ENCODE measurements around the gene POGZ. TPM values are rescaled to one million over a fixed set of nuclear protein-coding genes. Genes with fewer than 3 reads are reported as not detected.

POGZ gene
- total and polyA plus RNA-seq, 3 experiments from 2014 or later, result 11.3 to 65.3 (median 60.1) TPM

Other genes starting within 250 kb of the POGZ start
- gene PSMD4, start 204.8 kb downstream of the POGZ start, total RNA-seq, result 100 to 1,000 TPM; 250 to 256 TPM
- gene PSMD4, start 204.8 kb downstream of the POGZ start, polyA plus RNA-seq, result 239 TPM
- 10 to 100 TPM; 23.8 to 26.5 TPM for gene ZNF687, start 177.2 kb downstream of the POGZ start, total RNA-seq
- gene ZNF687, start 177.2 kb downstream of the POGZ start, polyA plus RNA-seq, result 1.6 TPM
- 10 to 100 TPM; 59.9 to 65.5 TPM for gene PI4KB, start 132.1 kb downstream of the POGZ start, total RNA-seq
- 67.5 TPM for gene PI4KB, start 132.1 kb downstream of the POGZ start, polyA plus RNA-seq
- 10 to 100 TPM; 77.2 to 77.4 TPM for gene RFX5, start 112.2 kb downstream of the POGZ start, total RNA-seq
- gene RFX5, start 112.2 kb downstream of the POGZ start, polyA plus RNA-seq, result 38.0 TPM
- not detected for gene SELENBP1, start 86.8 kb downstream of the POGZ start, total RNA-seq
- not detected for gene SELENBP1, start 86.8 kb downstream of the POGZ start, polyA plus RNA-seq
- gene PSMB4, start 59.9 kb downstream of the POGZ start, total RNA-seq, result 100 to 1,000 TPM; 479 to 492 TPM
- gene PSMB4, start 59.9 kb downstream of the POGZ start, polyA plus RNA-seq, result 60.1 TPM
- gene CGN, start 51.9 kb upstream of the POGZ start, total RNA-seq, result 1 to 10 TPM; 1.1 to 1.6 TPM
- 0.36 TPM for gene CGN, start 51.9 kb upstream of the POGZ start, polyA plus RNA-seq
- gene TUFT1, start 80.8 kb upstream of the POGZ start, total RNA-seq, result 1 to 10 TPM; 2.0 to 2.3 TPM
- gene TUFT1, start 80.8 kb upstream of the POGZ start, polyA plus RNA-seq, result 1.8 TPM
- gene SNX27, start 152.6 kb upstream of the POGZ start, total RNA-seq, result 10 to 100 TPM; 30.1 to 32.1 TPM
- 13.7 TPM for gene SNX27, start 152.6 kb upstream of the POGZ start, polyA plus RNA-seq

All from CD8-positive, alpha-beta memory T cell (primary cell).